EH (cell line): ENCODE results near the gene SMIM28.

Experiments
- DNase-seq: peaks from one replicate; pipeline ENCODE4 v3.0.0-alpha.2; 2015; ENCODE audit warnings: low read depth

Gene SMIM28

DNA sequence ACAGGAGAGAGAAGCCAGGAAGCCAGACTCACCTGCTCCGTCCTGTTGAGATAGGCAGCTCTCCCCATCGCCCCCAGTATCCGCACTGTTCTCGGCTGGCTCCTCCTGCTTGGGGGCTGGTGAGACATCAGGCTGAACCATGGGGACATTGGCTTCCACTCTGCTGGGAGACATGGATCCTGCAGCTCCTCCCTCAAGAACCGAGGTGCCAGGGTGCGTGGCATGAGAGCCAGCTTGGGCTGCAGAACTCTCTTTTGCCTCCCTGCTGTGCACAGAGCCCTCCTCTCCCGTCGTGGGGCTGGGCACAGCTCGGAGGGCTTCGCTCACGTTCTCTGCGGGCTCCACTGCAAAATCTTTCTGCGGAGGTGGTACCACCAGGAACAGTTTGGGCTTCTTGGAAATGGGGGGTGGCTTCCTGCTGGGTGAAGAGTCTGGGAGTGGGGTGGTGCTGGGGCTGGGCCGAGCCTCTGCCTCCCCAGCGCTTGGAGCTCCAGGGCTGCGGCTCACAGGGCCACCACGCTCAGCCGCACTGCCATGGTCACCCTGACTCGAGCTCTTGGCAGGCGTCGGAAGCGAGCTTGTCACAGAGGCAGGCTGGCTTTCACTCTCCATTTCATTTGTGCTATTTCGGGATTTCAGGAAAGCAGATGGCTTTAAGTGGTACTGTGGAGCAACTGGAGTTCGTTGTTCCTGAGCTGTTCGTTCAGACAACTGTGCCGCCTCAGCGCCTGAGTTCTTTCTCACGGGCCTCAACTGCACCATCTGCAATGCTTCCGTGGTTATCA, 52.8 kb downstream of the SMIM28 start:
- DNase-seq: no peak

- DNase-seq: no peak
Measured at GRCh38 chr6:138431256-138432062, 53.8 kb downstream of the SMIM28 start.

DNA sequence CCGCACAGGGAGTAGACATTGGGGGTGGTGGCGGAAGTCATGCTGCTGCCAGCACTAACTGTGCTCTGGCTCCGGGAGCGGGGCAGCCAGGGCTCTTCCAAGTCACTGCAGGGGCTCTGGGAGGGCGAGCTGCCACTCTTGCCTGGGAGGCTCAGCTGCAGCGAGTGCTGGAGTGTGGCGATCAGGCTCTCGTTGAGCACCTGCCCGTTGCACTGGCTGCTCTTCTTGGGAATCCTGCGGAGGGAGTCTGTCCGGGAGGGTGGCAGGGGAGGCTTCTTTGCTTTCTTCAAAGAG, 54.3 kb downstream of the SMIM28 start:
- no peak for DNase-seq
